BJ (cell line): ENCODE data around the gene NPHP4. TPM values are rescaled to one million over a fixed set of nuclear protein-coding genes. Genes with fewer than 3 reads are reported as not detected.

Source experiments
- CTCF ChIA-PET: fragments of 350-600 bp; formaldehyde crosslinking; extraction: SDS; loops from one replicate; lab custom pipeline; 2021; ENCODE audit warnings: antibody characterized with exemption, inconsistent platforms; lab: Yijun Ruan, JAX
- POLR2A ChIA-PET: fragments of 300-600 bp; sonication (Branson Sonifier 250); formaldehyde crosslinking; extraction: SDS; loops from one replicate; lab custom pipeline; 2021; ENCODE audit warnings: antibody characterized with exemption; lab: Charles Lee
- DNase-seq: peaks from one replicate; pipeline ENCODE4 v3.0.0-alpha.2; 2011; ENCODE audit warnings: low read depth
- H3K27me3 ChIP-seq: 2 replicates; pipeline ENCODE4 v1.6.0; 2011; ENCODE audit warnings: low read length; ENCODE audit not compliant: control insufficient read depth, insufficient read depth
- H3K36me3 ChIP-seq: 2 replicates; pipeline ENCODE4 v1.5.1; 2011; ENCODE audit warnings: low read length; ENCODE audit not compliant: control insufficient read depth, insufficient read depth
- H3K4me3 ChIP-seq: 2 replicates; pipeline ENCODE4 v1.5.1; 2011; ENCODE audit warnings: low read depth, mild to moderate bottlenecking, control low read depth, low read length
- CTCF ChIP-seq: IDR thresholded peaks from 2 replicates; pipeline ENCODE4 v1.5.1; 2011; ENCODE audit warnings: low read depth, mild to moderate bottlenecking, control low read depth, inconsistent platforms, low read length, moderate library complexity; ENCODE audit not compliant: insufficient read depth
- polyA plus RNA-seq: library from polyadenylated mRNA; depleted of rRNA; stranded (reverse); fragments of >200 nt; gene quantifications from 2 replicates; pipeline ENCODE4 v1.2.3, GENCODE V29; 2011

NPHP4 gene
- polyA plus RNA-seq, 1 experiment: 4.3 TPM

DNA sequence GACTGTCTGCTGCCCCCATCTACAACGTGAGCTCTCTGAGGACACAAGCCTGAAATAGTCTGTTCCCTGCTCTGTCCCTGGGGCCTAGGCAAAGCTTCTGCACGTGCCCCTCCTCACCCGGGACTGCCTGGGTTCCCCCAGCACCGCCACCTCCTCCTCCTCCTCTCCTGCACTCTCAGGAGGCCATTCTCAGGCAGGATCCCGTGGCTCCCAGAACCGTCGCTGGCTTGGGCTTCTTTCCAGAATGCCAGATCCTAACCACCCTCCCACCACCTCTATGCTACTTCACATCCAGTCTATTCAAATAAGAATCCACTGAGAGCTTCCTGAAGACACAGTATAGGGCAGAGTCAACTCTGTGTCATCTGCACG, 11.2 kb downstream of the NPHP4 start:
- CTCF ChIA-PET: interaction anchor here (1.2 kb wide), 1 partner anchor 14 kb away, joined by 3 read pairs; no protein-coding TSS in a partner anchor
- H3K27me3 ChIP-seq: no peaks in the 10 kb centered on the region
- H3K36me3 ChIP-seq: no peaks in the 10 kb centered on the region; the same call in 1 of the 2 replicates
- no peak overlapping the region for H3K4me3 ChIP-seq
- no peak for DNase-seq
- no peak for TF ChIP-seq CTCF
- POLR2A ChIA-PET: no interaction called here

DNA sequence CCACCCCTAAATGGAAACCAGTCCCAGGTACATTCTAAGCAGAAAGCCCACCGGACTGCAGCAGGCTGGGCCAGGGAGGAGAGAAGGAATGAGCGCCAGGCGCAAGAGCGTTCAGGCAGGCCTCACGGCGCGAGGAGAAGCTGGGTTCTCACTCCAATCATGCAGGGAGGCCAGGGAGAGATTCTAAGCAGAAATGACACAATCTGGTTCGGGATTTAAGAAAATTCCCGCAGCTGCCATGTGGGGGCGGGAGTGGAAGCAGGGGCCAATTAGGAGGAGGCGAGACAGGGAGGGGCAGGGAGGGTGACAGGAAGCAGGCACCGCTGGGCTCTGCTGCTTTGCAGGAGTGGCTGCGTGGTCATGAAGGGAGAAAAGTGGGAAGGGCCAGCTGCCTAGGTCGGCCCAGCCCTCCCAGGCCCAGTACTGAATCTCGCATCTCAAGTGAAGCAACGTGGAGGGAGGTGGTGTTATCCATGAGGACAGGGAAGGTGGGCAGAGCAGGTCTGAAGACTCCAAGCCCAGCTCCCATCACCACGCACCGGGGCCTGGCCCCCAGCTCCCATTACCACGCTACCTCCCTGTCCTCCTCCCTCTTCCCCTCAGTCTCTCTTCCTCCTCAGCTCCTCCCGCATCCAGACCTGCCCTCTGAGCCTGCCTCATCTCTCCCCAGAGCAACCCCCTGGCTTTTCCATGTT, 11.8 kb downstream of the NPHP4 start:
- POLR2A ChIA-PET: interaction anchor here (0.5 kb wide), 1 partner anchor 12 kb away, joined by 3 read pairs; no protein-coding TSS in a partner anchor

GRCh38 chr1:5979536-5980313, 12.5 kb downstream of the NPHP4 start:
- TF ChIP-seq CTCF: no peak
- Histone ChIP-seq H3K36me3 (no peaks in the 10 kb centered on the region), H3K4me3 (no peak overlapping the region), H3K27me3 (no peaks in the 10 kb centered on the region)
- CTCF ChIA-PET: no interaction called here
- POLR2A ChIA-PET: interaction anchor here (0.5 kb wide), 1 partner anchor 13 kb away, joined by 3 read pairs; no protein-coding TSS in a partner anchor
- no peak for DNase-seq

More for the DNA sequence above, 11.8 kb downstream of the NPHP4 start:
- CTCF ChIA-PET: interaction anchor here (1.2 kb wide), 1 partner anchor 13 kb away, joined by 3 read pairs; no protein-coding TSS in a partner anchor
- Histone ChIP-seq H3K36me3 (no peaks in the 10 kb centered on the region; the same call in 1 of the 2 replicates), H3K4me3 (no peak overlapping the region), H3K27me3 (no peaks in the 10 kb centered on the region)
- DNase-seq: no peak
- TF ChIP-seq CTCF: peak; percentile 20; the same call in 1 of the 2 replicates

GRCh38 chr1:5978452-5978851, 13.8 kb downstream of the NPHP4 start:
- ChIA-PET CTCF (no interaction called here), POLR2A (no interaction called here)
- DNase-seq: no peak
- Histone ChIP-seq H3K36me3 (no peaks in the 10 kb centered on the region), H3K27me3 (no peaks in the 10 kb centered on the region), H3K4me3 (no peak overlapping the region)
- no peak for TF ChIP-seq CTCF
